Activated CD4-positive, alpha-beta T cell treated with anti-CD3 and anti-CD28 coated beads, Interleukin-2, Interleukin-6, amounts not matched to agents 100 ng/mL and 50 ng/mL, durations not matched to agents 16 hours and 8 hours (primary cell): ENCODE measurements around the gene NPC1.

Experiments used
- DNase-seq: peaks from one replicate; pipeline ENCODE4 v3.0.0-alpha.2; 2020

NPC1 gene

DNA sequence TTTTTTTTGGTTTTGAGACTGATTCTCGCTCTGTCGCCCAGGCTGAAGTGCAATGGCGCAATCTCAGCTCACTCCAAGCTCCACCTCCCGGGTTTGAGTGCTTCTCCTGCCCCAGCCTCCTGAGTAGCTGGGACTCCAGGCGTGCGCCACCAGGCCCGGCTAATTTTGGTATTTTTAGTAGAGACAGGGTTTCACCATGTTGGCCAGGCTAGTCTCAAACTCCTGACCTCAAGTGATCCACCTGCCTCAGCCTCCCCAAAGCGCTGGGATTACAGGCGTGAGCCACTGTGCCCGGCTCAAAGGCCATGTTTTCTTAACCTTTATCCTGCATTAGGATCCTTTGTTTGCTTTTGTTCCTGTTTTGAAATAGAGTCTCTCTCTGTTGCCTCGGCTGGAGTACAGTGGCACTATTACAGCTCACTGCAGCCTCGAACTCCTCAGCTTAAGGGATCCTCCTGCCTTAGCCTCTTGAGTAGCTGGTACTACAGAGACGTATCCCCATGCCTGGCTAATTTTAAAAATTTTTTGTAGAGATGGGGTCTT lies 41.0 kb downstream of the NPC1 start:
- no peak for DNase-seq

DNA sequence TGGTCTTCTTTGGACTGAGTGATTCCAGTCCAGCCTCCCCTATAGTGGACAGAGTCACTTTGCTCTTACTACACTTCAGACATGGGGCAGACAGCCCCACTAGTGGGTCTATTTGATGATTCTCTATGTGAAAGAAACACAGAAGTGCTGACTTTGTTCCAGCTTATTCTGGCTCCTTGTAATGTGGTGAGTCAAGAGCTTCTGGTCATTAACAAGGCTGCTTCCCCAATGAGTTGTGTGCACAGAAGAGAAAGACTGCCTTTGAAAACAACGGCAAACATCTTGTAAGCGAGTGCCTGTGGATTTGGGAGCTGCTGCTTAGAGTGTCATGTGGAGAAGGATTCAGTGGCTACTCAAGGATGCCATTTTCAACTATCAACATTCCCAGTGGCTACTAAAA lies 43.8 kb downstream of the NPC1 start:
- DNase-seq = no peak

DNA sequence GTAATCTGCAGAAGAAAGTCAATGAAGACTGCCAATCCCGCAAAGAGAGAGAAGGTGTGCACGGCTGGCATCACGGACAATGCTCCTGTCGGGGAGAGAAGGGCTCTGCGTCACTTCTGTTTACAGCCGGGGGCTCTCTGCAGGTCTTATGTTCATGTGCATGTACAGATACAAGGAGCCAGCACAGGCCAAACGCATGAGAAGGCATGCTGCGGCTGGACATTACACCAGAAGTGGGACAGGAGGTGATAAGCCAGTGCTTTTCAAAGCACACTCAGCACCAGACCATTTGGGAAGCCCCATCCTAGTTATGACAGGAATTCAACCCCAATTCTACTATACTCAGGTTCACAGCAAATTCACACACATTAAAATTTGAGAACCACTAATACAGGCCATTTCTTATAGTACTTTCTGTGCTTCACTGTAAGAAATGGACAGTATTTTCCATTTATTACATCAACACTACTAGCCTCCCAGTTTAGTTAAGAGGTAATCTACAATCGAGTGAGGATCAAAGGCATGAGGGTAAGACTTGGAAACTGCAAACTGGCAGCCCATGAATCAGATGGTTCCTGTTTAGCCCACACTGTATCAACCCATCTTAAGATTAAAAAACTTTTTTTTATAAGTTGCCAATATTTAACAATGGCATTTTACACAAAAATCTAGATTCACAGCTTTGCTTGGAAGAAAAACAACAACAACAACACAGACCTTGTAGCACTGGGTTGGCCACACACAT lies 44.8 kb downstream of the NPC1 start:
- no peak for DNase-seq

DNA sequence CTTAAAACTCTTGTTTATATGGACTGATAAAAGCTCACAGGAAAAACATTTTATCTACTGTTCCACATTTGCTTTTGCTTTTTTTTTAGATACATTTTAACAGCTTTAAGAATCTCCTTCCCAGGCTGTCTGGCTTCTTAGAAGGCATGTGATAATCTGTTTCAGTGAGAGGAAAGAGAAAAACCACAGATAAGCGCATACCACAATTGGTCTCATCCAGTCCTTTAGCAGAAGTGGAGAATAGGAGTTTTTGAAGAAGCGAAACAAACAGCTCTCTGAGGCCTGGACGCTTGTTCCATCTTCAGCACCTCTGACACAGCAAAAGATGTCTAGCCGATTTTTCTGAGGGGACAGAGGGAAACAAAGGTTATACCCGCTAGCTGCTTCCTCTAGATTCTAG lies 45.4 kb downstream of the NPC1 start:
- peak; percentile 57 for DNase-seq

DNA sequence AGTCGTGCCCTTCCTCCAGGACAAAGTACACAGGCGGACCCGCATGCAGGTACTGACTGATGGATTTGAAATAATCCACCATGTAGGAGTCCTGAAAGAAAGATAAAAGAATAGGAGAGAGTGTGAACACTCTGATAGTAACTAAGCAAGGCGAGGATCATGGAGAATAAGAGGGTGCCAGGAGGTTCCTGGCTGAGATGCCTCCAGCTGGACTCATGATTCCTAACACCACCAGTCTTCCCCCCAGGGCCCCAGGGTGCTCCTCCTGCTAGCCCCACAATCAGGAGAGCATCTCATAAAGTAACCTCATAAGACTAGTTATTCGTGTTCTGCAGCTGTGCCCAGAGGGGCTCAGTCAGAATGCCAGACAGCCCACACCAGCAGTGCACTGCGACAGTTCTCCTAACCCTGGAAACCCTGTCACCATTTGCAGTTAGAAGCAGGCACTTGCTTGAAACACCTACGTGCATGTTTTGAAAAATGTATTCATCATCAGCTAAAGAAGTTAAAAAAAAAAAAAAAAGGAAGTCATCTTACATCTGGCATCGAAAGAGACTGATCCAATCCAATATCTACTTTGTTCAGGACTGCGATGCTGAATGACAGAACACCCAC lies 46.3 kb downstream of the NPC1 start:
- no peak for DNase-seq

DNA sequence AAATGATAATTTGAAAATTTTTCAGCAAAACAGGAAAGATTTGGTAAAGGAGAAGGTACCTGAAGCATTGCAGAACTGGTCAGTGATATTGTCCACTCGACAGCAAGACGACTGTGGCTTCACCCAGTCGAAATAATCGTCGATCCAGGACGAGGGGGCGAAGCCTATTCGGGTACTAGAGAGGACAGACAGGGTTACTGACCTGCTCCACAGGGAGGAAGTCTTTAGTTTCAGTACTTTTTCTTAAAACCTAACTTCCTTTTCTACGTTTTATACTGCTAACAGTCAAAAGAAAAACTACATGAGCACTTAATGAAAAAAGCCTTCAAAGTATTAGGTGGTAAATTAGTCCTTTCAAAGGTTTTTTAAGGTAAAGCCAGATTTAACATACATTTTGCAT lies 47.0 kb downstream of the NPC1 start:
- DNase-seq = no peak

DNA sequence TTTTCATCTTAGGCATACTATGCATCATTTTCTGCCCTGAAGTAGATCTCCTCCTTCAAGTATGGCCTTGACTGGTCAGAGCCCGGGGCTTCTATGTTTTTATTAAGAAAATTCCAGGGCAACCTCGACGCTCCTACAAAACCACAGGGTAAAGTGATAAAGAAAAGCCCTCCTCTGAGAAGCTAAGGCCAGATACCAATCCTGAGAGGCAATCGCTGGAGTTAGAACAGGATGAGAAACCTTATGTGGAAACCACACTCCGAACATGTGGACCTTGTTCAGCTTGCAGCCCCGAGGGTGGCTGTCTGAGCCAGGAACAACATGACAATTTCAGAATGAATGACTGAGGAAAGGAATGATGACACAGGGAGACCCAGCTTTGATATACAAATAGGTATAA lies 47.4 kb downstream of the NPC1 start:
- DNase-seq = no peak

DNA sequence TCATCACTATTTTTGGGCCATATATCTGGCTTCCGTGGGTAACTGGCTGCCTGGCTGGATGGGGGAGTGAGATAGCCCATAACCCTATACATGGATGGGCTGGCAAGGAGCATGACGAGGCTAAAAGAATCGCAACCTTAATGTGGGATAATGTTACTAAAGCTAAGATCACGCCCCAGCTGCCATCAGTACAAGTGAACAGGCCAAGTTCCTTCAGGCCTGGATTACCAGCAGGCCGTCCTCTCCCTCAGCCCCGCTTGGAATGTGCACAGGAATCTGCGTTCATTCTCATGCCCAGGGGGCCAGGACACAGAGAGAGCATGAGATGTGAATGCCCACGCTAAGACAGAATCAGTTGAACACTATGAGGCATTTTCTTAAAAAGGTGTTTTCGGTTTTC lies 48.3 kb downstream of the NPC1 start:
- DNase-seq = no peak

DNA sequence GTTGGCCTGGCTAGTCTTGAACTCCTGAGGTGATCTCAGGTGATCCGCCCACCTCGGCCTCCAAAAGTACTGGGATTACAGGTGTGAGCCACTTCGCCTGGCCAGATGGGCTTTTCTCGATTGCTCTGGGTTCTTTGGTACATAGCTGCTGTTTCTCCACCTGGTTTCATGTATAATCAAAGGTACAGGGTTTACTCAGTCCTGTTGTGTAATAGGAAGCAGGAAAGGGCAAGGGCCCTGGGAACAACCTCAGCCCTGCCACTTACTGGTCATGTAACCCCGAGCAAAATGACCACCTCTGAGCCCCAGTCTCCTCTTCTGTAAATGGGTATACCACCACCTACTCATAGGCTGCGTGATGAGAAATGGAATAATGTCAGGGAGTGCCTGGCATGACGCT lies 49.0 kb downstream of the NPC1 start:
- no peak for DNase-seq

DNA sequence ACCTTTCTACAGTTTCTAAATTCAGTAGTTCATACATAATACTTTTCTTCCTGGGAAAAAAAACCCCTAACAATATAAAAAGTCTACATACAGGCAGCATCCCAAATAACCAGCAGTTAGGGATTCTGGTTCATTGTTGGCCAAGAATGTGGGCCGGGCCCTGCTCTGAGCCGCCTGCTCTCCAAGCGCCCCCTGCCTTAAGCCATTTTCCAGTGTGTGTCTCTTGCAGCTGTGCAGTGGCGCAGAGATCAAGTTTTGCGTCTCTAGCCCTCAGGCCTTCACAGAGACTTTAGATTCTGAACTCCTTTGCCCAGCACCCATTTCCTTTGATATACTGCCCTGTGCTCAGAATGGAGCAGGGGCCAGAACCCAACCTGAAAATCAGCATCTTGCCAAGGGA lies 50.1 kb downstream of the NPC1 start:
- no peak for DNase-seq

DNA sequence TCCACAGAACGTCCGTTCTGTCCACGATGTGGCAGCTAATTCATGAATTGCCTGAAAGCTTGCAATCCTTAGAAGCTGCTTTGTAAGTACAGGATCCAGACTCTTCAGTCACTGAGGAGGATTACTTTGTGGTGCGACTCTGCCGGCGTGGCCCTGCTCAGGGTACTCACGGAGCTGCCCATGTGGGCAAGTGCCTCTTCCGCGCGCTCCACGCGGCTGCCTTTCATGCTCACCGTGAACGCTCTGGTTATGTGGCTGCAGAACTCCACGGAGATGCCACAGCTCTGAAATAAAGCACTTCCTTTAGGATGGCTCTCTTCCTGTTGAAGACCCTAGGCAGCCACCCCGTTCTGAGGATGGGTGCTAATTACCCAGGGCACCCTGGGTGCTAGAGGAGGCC lies 52.0 kb downstream of the NPC1 start:
- no peak for DNase-seq

DNA sequence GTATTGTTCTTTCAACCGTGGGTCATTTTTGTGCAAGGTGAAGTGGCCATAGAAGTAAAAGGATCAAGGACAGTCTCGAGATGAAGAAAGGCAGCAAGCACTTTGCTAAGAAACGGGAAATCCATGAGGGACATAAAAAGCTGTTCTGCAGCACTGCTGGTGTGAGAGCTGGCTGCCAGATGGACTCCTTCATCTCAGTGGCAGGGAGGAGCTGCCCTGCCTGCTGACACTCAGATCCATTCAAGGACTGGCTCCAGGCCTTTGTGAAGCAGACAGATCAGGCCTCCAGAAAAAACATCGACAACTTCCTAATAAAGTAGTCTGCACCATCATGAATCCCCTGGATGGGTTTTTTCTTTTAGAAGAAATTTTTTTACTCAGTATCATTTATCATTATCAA lies 53.5 kb downstream of the NPC1 start:
- no peak for DNase-seq

DNA sequence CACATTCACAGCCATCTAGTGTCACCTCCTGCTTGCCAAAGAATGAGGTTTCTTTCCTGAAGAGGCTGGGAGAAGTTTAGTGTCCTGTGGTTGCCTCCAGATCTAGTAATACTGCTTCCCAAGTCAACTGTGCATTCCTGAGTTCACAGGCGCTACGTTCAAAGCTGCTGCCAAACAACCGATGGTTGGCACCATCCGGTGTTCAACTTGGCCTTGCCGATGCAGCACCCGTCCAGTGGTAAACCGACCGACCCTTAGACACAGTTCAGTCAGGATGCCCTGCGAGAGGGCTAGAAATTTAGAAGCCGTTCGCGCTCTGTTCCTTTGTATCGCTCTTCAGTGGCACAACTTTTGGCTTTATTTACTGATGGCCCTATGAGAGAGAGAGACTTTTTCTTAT lies 54.4 kb downstream of the NPC1 start:
- no peak for DNase-seq

DNA sequence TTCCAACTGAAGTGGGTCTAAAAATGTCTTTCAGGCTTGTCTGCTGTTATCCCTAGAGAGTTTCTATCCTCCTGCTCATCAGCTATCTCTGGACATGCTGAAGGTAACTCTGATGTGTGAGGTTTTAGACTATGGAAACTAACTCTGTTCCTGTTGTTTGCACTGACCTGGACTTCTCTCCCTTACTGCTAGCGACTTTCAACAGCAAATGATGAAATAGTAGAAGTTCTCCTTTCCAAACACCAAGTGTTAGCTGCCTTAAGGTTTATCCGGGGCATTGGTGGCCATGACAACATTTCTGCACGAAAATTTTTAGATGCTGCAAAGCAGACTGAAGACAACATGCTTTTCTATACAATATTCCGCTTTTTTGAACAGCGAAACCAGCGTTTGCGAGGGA lies 56.1 kb downstream of the NPC1 start:
- no peak for DNase-seq

DNA sequence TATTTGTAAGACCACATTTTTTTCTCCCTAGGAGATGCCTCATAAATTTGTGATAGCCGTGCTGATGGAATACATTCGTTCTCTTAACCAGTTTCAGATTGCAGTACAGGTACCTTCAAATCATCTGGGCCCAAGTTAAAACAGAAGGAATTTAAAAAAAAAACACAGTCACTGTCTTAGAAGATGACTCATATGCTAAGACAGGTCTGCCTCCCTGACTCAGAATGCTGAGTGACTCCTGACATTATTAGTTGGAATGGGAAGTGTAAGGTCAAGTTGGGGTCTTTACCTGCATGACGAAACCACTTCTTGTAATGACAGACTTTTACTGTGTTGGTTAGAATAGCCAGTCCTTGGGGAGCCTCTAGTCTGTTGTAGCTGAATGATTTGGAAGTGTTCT lies 56.7 kb downstream of the NPC1 start:
- DNase-seq = peak; percentile 49

DNA sequence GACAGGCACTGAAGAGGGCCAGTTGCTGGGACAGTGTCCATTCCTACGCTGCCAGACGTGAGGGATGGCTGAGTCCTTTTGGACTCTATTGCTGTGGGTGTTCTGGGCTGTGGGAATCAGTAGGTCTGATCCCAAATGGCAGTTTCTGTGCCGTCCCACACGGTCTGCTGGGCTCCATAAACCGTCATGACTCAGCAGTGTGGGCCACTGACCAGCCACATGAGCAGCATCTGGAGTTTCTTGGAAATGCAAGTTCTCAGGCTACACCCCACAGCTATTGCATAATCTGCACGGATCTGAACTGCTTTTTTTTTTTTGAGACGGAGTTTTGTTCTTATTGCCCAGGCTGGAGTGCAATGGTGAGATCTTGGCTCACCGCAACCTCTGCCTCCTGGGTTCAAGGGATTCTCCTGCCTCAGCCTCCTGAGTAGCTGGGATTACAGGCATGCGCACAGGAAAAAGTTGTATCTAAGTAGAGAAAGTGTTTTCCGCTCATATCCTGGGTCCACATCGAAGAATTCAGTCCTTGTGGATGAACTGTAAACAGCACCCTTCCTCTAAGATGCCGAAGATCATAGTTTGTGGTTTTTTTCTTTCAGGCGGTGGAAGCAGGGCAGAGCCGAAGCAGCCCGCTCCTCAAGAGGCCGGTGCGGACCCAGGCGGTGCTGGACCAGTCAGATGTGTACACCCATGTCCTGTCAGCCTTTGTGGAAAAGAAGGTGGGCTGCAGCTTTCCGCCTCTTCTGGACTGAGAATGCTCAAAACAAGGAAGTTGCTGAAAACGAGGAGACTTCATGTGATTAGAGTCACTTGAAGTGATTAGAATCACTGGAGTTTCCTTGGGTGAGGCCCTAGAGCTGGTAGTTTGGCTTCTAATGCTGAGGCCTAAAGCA lies 57.5 kb downstream of the NPC1 start:
- DNase-seq = no peak

DNA sequence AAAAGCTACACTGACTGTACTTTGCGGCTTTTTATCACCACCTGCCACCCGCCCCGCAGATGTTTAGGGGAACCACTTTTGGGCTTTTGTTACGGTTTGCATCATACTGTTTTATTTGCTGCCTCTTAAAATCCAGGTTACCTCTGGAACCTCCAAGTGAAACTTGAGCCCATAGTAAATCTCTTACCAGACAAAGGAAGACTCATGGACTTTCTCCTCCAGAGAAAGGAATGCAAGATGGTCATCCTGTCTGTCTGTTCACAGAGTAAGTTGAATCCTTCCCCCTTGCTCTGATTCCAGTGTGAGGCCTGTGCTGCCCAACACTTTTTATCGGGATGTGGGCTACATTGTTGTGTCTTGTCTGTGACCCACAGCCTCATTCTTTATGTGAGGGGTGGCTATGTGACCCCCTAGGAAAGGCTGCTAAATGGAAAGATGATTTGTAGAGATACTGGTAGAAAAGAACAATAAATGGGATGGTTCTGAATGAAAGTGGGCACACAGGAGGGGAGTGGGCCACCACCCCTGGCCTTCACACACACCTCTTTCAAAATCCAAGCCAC lies 59.7 kb downstream of the NPC1 start:
- no peak for DNase-seq

DNA sequence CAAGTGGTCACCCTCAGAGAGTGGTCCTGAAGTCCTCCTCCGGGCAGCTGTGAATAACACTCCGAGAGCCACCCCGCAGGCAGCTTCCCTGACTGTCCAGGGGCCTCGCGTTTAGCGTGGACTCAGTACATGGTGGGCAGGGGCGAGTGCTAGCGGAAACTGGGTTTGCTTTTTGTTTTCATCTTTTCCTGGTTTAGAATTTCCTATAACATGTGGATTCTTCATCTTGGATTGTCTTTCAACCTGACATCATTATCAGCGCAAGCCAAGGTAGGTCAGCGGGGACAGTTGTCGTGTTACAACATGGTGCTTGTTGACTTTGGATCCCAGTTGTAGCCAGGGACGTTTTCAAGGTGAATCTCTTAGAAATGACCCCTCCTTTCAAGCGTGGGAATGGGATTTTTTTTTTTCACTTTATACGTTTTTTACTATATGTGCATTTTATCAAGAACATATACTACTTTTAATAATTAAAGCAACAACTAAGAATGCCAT lies 62.0 kb downstream of the NPC1 start:
- no peak for DNase-seq

DNA sequence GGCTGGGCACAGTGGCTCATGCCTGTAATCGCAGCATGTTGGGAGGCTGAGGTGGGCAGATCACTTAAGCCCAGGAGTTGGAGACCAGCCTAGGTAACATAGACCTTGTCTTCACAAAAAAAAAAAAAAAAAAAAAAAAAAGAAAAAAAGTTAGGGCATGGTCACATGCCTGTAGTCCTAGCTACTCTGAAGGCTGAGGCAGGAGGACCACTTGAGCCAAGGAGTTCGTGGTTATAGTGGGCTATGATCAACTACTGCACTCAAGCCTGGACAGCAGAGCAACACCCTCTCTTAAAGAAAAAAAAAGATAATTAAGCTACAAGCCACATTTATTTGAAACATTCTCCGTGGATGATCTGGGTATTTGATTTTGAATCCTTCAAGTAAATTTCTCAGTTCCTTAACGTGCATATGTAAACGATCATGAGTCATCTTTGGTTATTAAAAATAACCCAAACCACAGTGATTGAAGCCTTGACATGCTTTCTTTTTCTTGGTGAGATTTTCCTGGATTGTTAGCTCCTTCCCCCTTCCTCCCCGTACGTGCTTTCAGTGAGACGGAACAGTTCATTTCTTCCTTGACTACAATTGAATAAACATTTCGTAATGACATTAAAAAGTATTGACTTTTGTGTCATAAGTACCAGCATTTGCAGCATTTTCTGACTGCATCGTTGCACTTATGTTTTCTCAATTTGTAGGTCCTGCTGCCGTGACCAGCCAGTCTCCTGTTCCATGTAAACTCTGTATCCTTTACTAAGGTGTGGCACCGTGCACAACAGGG lies 62.7 kb downstream of the NPC1 start:
- DNase-seq = no peak

DNA sequence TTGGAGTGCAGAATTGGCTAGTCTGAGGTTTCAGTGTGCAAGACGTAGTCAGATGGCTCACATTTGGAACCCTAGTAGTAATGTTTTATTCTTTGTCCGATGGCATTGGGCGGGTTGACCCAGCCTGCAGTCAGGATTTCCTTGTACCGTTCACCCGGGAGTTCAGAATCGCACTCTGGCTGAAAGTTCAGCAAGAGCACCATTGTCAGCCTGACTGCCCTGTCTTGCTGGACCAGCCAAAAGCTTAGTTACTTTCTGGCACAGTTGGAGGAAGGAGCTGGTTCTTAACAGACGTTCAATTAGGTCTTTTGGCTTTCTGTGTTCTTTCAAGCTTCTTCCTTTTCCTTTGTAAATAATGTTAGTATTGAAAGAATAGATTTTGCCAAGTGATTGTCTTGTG lies 64.4 kb downstream of the NPC1 start:
- DNase-seq = no peak

DNA sequence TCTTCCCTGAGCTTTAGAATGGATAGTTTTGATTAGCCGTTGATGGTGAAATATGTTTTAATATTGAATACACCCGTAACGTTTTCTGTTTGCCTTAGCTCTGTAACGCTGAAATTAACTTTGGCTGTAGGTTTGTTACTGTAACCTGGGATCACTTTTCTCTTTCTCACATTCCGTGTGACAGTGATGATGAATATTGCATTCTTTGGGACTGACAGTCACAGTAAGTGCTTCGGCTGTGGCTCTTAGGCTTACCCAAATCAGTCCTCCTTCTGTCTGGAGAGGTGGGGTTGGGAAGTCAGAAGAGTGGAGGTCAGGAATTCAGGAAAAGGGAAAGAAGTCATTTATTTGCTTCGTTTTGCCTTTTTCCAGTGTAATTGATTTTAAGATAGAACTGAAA lies 65.0 kb downstream of the NPC1 start:
- DNase-seq = no peak

DNA sequence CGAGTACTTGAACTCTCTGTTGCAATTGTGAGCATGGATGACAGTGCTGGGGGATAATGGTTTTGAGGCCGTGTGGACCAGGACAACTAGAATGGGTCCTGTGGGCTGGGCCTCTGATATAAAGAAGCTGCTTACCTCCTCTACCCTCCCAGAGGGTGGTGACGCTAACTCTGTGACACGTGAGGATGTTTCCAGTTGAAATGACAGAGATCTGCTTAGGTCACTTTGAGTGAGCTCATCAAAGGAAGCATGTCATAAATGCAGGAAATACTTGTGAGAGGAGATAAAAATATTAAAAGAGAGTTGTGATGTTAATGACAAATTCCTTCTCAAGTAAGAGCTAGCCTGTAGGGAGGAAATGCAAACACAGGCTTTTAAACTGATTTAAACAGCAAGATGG lies 66.6 kb downstream of the NPC1 start:
- DNase-seq = no peak
